ENCODE data around the gene CBX2.

Gene CBX2

DNA sequence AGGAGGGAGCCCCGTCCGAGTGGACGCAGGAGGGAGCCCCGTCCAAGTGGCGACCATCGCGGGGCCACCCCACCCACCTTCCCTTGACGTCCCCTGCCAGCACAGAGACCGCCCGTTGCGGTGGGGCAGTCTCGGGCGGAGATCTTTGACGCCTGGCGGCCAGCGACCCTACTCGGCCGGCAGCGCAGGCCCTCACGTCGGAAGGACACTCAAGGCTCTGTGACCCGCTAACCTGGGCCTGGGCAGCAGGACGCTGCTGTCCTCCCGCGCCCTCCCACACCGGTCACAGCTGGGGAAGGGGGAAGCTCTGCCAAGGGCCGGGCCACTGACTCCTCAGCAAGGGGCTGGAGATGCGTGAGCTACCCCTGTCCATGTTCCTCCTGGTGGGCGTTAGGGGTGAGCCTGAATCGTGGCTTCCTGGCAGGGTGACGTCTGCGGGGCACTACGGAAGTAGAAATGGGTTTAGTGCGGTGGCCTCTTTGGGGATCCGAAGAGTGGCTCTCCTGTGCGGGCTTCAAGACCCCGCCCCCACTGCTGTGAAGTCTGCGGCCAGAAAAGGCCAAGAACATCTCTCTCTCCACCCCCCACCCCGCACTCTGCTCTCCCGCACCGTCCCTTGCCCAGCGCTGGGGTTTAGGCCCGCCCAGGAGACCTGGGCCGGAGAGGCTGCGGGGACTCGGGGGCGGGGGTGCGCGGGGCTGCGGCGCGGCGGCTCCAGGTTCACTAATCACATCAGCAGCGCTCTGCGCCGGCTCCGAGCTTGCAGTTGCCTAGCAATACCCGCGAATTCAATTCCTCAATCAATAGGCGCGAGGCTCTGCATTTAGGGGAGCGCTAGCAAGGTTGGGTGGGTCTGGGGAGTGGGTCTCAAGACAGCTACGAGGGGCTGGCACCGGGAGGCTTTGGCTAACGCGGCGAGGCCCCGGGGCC is 13.1 kb downstream of the CBX2 start (continued):
- TF ChIP-seq, protein P1, sequence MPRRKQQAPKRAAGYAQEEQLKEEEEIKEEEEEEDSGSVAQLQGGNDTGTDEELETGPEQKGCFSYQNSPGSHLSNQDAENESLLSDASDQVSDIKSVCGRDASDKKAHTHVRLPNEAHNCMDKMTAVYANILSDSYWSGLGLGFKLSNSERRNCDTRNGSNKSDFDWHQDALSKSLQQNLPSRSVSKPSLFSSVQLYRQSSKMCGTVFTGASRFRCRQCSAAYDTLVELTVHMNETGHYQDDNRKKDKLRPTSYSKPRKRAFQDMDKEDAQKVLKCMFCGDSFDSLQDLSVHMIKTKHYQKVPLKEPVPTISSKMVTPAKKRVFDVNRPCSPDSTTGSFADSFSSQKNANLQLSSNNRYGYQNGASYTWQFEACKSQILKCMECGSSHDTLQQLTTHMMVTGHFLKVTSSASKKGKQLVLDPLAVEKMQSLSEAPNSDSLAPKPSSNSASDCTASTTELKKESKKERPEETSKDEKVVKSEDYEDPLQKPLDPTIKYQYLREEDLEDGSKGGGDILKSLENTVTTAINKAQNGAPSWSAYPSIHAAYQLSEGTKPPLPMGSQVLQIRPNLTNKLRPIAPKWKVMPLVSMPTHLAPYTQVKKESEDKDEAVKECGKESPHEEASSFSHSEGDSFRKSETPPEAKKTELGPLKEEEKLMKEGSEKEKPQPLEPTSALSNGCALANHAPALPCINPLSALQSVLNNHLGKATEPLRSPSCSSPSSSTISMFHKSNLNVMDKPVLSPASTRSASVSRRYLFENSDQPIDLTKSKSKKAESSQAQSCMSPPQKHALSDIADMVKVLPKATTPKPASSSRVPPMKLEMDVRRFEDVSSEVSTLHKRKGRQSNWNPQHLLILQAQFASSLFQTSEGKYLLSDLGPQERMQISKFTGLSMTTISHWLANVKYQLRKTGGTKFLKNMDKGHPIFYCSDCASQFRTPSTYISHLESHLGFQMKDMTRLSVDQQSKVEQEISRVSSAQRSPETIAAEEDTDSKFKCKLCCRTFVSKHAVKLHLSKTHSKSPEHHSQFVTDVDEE (CRISPR knock-in tag; IDR thresholded peaks at IDR 0.05) = no peak
- TF ChIP-seq TOX (CRISPR knock-in tag; IDR thresholded peaks at IDR 0.05; ENCODE audit: borderline replicate concordance) = no peak

DNA sequence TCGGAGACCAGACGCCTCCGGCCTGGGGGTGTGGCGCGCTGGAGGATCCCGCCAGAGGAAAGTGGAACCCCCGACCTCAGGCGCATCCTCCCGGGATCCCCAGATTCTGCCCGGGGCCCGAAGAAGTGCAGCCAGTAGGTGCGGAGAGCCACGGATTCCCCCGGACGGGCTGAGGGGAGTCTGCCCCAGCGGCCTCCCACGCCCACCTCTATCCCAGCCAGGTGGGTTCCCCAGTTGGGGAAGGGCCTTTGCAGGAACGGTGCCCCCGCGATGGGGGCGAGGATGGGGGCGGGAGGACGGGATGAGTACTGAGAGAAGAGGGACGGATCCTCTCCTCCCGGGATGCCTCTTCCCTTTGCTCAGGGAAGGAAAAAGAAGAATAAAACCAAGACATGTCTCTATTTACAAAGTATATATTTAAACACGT is 13.8 kb downstream of the CBX2 start:
- no peak for TF ChIP-seq PPARA (CRISPR knock-in tag; IDR thresholded peaks at IDR 0.05; ENCODE audit: borderline replicate concordance)
- no peak for TF ChIP-seq OSR1 (CRISPR knock-in tag; IDR thresholded peaks at IDR 0.05)
- TF ChIP-seq, protein P1 (CRISPR knock-in tag; IDR thresholded peaks at IDR 0.05) = no peak
- TF ChIP-seq CSDC2 (CRISPR knock-in tag; IDR thresholded peaks at IDR 0.05) = no peak
- TF ChIP-seq TCF4 (CRISPR knock-in tag; IDR thresholded peaks at IDR 0.05; ENCODE audit: borderline replicate concordance) = no peak
- TF ChIP-seq ZFP30 (CRISPR knock-in tag; IDR thresholded peaks at IDR 0.05) = no peak
- TF ChIP-seq RARB (CRISPR knock-in tag; IDR thresholded peaks at IDR 0.05) = no peak
- TF ChIP-seq, protein P2, sequence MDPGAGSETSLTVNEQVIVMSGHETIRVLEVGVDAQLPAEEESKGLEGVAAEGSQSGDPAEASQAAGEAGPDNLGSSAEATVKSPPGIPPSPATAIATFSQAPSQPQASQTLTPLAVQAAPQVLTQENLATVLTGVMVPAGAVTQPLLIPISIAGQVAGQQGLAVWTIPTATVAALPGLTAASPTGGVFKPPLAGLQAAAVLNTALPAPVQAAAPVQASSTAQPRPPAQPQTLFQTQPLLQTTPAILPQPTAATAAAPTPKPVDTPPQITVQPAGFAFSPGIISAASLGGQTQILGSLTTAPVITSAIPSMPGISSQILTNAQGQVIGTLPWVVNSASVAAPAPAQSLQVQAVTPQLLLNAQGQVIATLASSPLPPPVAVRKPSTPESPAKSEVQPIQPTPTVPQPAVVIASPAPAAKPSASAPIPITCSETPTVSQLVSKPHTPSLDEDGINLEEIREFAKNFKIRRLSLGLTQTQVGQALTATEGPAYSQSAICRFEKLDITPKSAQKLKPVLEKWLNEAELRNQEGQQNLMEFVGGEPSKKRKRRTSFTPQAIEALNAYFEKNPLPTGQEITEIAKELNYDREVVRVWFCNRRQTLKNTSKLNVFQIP (CRISPR knock-in tag; IDR thresholded peaks at IDR 0.05; ENCODE audit: borderline replicate concordance, low read depth) = no peak
- TF ChIP-seq ZFP3 (CRISPR knock-in tag; IDR thresholded peaks at IDR 0.05) = no peak
- no peak for TF ChIP-seq ZNF70 (CRISPR knock-in tag; IDR thresholded peaks at IDR 0.05)
- TF ChIP-seq, protein P3, sequence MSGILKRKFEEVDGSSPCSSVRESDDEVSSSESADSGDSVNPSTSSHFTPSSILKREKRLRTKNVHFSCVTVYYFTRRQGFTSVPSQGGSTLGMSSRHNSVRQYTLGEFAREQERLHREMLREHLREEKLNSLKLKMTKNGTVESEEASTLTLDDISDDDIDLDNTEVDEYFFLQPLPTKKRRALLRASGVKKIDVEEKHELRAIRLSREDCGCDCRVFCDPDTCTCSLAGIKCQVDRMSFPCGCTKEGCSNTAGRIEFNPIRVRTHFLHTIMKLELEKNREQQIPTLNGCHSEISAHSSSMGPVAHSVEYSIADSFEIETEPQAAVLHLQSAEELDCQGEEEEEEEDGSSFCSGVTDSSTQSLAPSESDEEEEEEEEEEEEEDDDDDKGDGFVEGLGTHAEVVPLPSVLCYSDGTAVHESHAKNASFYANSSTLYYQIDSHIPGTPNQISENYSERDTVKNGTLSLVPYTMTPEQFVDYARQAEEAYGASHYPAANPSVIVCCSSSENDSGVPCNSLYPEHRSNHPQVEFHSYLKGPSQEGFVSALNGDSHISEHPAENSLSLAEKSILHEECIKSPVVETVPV (CRISPR knock-in tag; IDR thresholded peaks at IDR 0.05) = no peak
- no peak for TF ChIP-seq ZNF8 (CRISPR knock-in tag; IDR thresholded peaks at IDR 0.05)
- TF ChIP-seq GLIS3 (CRISPR knock-in tag; IDR thresholded peaks at IDR 0.05) = no peak
- no peak for TF ChIP-seq ZNF565 (CRISPR knock-in tag; conservative IDR thresholded peaks at IDR 0.05; ENCODE audit: low read depth)
- no peak for ATAC-seq

DNA sequence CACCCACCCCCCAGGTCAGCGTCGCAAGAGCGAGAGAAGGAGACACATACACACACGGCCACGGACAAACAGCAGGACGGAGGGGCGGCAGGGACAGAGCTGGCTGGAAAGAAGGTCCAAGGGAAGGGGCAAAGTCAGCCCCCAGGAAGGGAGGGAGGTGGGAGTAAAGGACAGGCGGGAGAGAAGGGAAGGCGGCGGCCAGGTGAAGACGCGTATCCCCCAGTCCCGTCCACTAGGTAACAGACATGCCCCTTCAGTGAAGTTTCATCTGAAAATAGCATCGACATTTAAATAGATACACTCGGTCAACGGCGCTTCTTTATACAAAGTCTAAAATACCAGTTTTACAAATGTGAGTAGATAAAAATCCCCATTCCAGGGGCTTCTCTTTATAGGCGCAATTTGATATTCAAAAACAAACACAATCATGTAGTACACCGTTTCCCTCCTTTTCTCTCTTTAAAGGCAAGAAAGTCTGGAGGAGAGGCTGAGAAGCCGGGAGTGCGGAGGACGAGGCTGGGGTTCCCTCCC is 14.5 kb downstream of the CBX2 start:
- no peak for ATAC-seq
- TF ChIP-seq, protein P4, sequence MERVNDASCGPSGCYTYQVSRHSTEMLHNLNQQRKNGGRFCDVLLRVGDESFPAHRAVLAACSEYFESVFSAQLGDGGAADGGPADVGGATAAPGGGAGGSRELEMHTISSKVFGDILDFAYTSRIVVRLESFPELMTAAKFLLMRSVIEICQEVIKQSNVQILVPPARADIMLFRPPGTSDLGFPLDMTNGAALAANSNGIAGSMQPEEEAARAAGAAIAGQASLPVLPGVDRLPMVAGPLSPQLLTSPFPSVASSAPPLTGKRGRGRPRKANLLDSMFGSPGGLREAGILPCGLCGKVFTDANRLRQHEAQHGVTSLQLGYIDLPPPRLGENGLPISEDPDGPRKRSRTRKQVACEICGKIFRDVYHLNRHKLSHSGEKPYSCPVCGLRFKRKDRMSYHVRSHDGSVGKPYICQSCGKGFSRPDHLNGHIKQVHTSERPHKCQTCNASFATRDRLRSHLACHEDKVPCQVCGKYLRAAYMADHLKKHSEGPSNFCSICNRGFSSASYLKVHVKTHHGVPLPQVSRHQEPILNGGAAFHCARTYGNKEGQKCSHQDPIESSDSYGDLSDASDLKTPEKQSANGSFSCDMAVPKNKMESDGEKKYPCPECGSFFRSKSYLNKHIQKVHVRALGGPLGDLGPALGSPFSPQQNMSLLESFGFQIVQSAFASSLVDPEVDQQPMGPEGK (CRISPR knock-in tag; IDR thresholded peaks at IDR 0.05; ENCODE audit: borderline replicate concordance) = no peak
- TF ChIP-seq TOX (CRISPR knock-in tag; IDR thresholded peaks at IDR 0.05; ENCODE audit: borderline replicate concordance) (no peak), ZNF70 (CRISPR knock-in tag; IDR thresholded peaks at IDR 0.05) (no peak), BACH2 (CRISPR knock-in tag; IDR thresholded peaks at IDR 0.05; ENCODE audit: borderline replicate concordance) (no peak), ZFP3 (CRISPR knock-in tag; IDR thresholded peaks at IDR 0.05) (no peak)
